Hepatocyte (in vitro differentiated cells): ENCODE measurements around the gene STAT2. TPM values are rescaled to one million over a fixed set of nuclear protein-coding genes. Genes with fewer than 3 reads are reported as not detected.
"Not testable (repeated sequence)": the region's sequence is repeated elsewhere in the genome, so short reads cannot be mapped to it uniquely, and the experiment has no call there.

Experiments
- DNase-seq: peaks from one replicate; pipeline ENCODE4 v3.0.0-alpha.2; 2016; ENCODE audit warnings: low spot score
- H2AFZ ChIP-seq: fragments of 200-600 bp; sonication (generic); 2 replicates; pipeline ENCODE4 v1.6.0; 2016; ENCODE audit warnings: antibody characterized with exemption, mild to moderate bottlenecking
- H3K27ac ChIP-seq: fragments of 200-600 bp; sonication (generic); 2 replicates; pipeline ENCODE4 v1.5.1; 2016; ENCODE audit warnings: mild to moderate bottlenecking
- H3K27me3 ChIP-seq: fragments of 200-600 bp; sonication (generic); 2 replicates; pipeline ENCODE4 v1.6.1; 2016
- H3K36me3 ChIP-seq: fragments of 200-600 bp; sonication (generic); replicated peaks from 2 replicates; pipeline ENCODE4 v1.5.1; 2016; ENCODE audit warnings: low read depth; ENCODE audit not compliant: insufficient read depth
- H3K4me1 ChIP-seq: fragments of 200-600 bp; sonication (generic); 2 replicates; pipeline ENCODE4 v1.5.1; 2016; ENCODE audit warnings: mild to moderate bottlenecking, moderate library complexity; ENCODE audit not compliant: insufficient read depth
- H3K4me2 ChIP-seq: fragments of 200-600 bp; sonication (generic); 2 replicates; pipeline ENCODE4 v1.6.0; 2016
- H3K4me3 ChIP-seq: fragments of 200-600 bp; sonication (generic); 2 replicates; pipeline ENCODE4 v1.5.1; 2016; ENCODE audit warnings: mild to moderate bottlenecking
- H3K79me2 ChIP-seq: fragments of 200-600 bp; sonication (generic); 2 replicates; pipeline ENCODE4 v1.6.0; 2017; ENCODE audit warnings: mild to moderate bottlenecking
- H3K9me2 ChIP-seq: fragments of 200-600 bp; sonication (generic); replicated peaks from 2 replicates; pipeline ENCODE4 v1.6.0; 2017; ENCODE audit warnings: mild to moderate bottlenecking; ENCODE audit not compliant: insufficient read depth
- H3K9me3 ChIP-seq: fragments of 200-600 bp; sonication (generic); 2 replicates; pipeline ENCODE4 v1.5.1; 2016; ENCODE audit warnings: low read depth, mild to moderate bottlenecking
- H4K20me1 ChIP-seq: fragments of 200-600 bp; sonication (generic); 2 replicates; pipeline ENCODE4 v1.6.0; 2016; ENCODE audit warnings: mild to moderate bottlenecking; ENCODE audit not compliant: insufficient read depth, poor library complexity, severe bottlenecking
- CTCF ChIP-seq: fragments of 200-600 bp; sonication (generic); IDR thresholded peaks from 2 replicates; pipeline ENCODE4 v1.5.1; 2016; ENCODE audit warnings: antibody characterized with exemption, mild to moderate bottlenecking; ENCODE audit not compliant: poor library complexity
- EZH2 ChIP-seq: fragments of 200-600 bp; sonication (generic); IDR thresholded peaks from 2 replicates; pipeline ENCODE4 v1.6.1; 2016; ENCODE audit warnings: antibody characterized with exemption, mild to moderate bottlenecking, borderline replicate concordance
- EZH2phosphoT487 ChIP-seq: fragments of 200-600 bp; sonication (generic); IDR thresholded peaks from one replicate; pipeline ENCODE4 v1.6.1; 2018; ENCODE audit warnings: antibody characterized with exemption, mild to moderate bottlenecking, low read depth, moderate library complexity; ENCODE audit not compliant: unreplicated experiment, severe bottlenecking
- WGBS: methylation state at CpG from one replicate; pipeline ENCODE4 v1.1.6; 2016; ENCODE audit warnings: low lambda C conversion rate; ENCODE audit errors: missing lambda C conversion rate; 5-methylcytosine and 5-hydroxymethylcytosine counted together
- polyA plus RNA-seq: library from polyadenylated mRNA; unstranded; fragments of >200 nt; fragmentation: Nextera tagmentation; extraction: Ambion mirVana; gene quantifications from 2 replicates; pipeline ENCODE4 v1.2.1, GENCODE V29; 2016
- total RNA-seq: library from RNA; depleted of rRNA; stranded (reverse); fragments of >200 nt; gene quantifications from 2 replicates; pipeline ENCODE4 v1.2.3, GENCODE V29; 2014

STAT2 gene
- 148 and 157 TPM in 2 replicates for total RNA-seq
- 90.1 and 104 TPM in 2 replicates for polyA plus RNA-seq

GRCh38 chr12:56359851-56360767 is at the start of gene STAT2:
STAT2 (minus strand) TSS chr12:56360107; CDS start chr12:56356571, 3,536 bp downstream.
- Histone ChIP-seq H3K4me2 (peak within 1 kb of the TSS; percentile 80), H4K20me1 (no peaks in the 10 kb centered on the region), H3K36me3 (no peaks in the 10 kb centered on the region), H3K4me1 (no peaks in the 10 kb centered on the region), H3K27me3 (no peaks in the 10 kb centered on the region), H3K9me2 (no peaks in the 10 kb centered on the region), H3K27ac (peak within 1 kb of the TSS; percentile 92), H3K79me2 (peaks cover 24% of the 10 kb centered on the region), H3K9me3 (no peaks in the 10 kb centered on the region), H3K4me3 (peak within 1 kb of the TSS; percentile 48), H2AFZ (peak within 1 kb of the TSS; percentile 57)
- no peak for TF ChIP-seq EZH2
- TF ChIP-seq EZH2phosphoT487, result no peak
- no peak for TF ChIP-seq CTCF
- peak; percentile 99 for DNase-seq
- under 1% methylated on average over 44 of the region's 54 CpGs for WGBS

GRCh38 chr12:56408799-56409417 is 49.0 kb upstream of the STAT2 start:
- Histone ChIP-seq H3K4me3 (no peak overlapping the region), H3K79me2 (no peaks in the 10 kb centered on the region), H3K9me2 (no peaks in the 10 kb centered on the region), H3K4me2 (no peak overlapping the region), H3K4me1 (no peaks in the 10 kb centered on the region), H3K27me3 (no peaks in the 10 kb centered on the region), H4K20me1 (no peaks in the 10 kb centered on the region), H3K36me3 (no peaks in the 10 kb centered on the region), H3K9me3 (no peaks in the 10 kb centered on the region), H2AFZ (no peak overlapping the region), H3K27ac (no peak overlapping the region)
- DNase-seq, result no peak
- WGBS, result 87% methylated on average over 5 of the region's 5 CpGs
- TF ChIP-seq EZH2phosphoT487 (no peak), CTCF (no peak), EZH2 (no peak)

GRCh38 chr12:56404227-56404626 is 44.3 kb upstream of the STAT2 start:
- H2AFZ ChIP-seq, H3K79me2 ChIP-seq, H3K27me3 ChIP-seq, H3K9me3 ChIP-seq, DNase-seq, H3K4me1 ChIP-seq, H3K9me2 ChIP-seq, H4K20me1 ChIP-seq, H3K4me3 ChIP-seq, H3K27ac ChIP-seq, H3K36me3 ChIP-seq, H3K4me2 ChIP-seq: not testable (repeated sequence)
- 93% methylated on average over 3 of the region's 3 CpGs for WGBS

GRCh38 chr12:56401612-56402011 is 41.7 kb upstream of the STAT2 start:
- H3K9me2 ChIP-seq, H3K4me1 ChIP-seq, H3K79me2 ChIP-seq, H3K4me2 ChIP-seq, H3K36me3 ChIP-seq, H3K9me3 ChIP-seq, H4K20me1 ChIP-seq, H3K27me3 ChIP-seq, H3K4me3 ChIP-seq, DNase-seq: not testable (repeated sequence)
- Histone ChIP-seq H3K27ac (peak overlapping the region; percentile 76), H2AFZ (peak overlapping the region; percentile 60)

GRCh38 chr12:56401125-56401524 is 41.2 kb upstream of the STAT2 start:
- not testable (repeated sequence) for H3K4me2 ChIP-seq, H3K4me1 ChIP-seq, DNase-seq, H3K79me2 ChIP-seq, H3K4me3 ChIP-seq, H3K27me3 ChIP-seq, H4K20me1 ChIP-seq, H3K9me2 ChIP-seq, H3K36me3 ChIP-seq, H3K9me3 ChIP-seq
- H2AFZ ChIP-seq, result peak overlapping the region; percentile 60
- H3K27ac ChIP-seq, result peak overlapping the region; percentile 76
- 76% methylated on average over 2 of the region's 3 CpGs for WGBS

GRCh38 chr12:56399466-56399865 is 39.6 kb upstream of the STAT2 start:
- H3K9me3 ChIP-seq, H4K20me1 ChIP-seq, H3K27ac ChIP-seq, H3K9me2 ChIP-seq, H3K36me3 ChIP-seq, H3K4me2 ChIP-seq, DNase-seq, H3K4me3 ChIP-seq, H3K79me2 ChIP-seq, H2AFZ ChIP-seq, H3K4me1 ChIP-seq, H3K27me3 ChIP-seq: not testable (repeated sequence)
- 95% methylated on average over 3 of the region's 3 CpGs for WGBS
